Stimulated activated CD8-positive, alpha-beta memory T cell treated with anti-CD3 and anti-CD28 coated beads, Interleukin-2, amount 100 ng/mL, for 48 hours (primary cell): ENCODE results near the gene TRABD2B.

Experiments used
- DNase-seq, 2 donors: peaks; one replicate each; pipeline ENCODE4 v3.0.0-alpha.2; 2020; ENCODE audit warnings: low read depth in 2 of 2

TRABD2B gene

DNA sequence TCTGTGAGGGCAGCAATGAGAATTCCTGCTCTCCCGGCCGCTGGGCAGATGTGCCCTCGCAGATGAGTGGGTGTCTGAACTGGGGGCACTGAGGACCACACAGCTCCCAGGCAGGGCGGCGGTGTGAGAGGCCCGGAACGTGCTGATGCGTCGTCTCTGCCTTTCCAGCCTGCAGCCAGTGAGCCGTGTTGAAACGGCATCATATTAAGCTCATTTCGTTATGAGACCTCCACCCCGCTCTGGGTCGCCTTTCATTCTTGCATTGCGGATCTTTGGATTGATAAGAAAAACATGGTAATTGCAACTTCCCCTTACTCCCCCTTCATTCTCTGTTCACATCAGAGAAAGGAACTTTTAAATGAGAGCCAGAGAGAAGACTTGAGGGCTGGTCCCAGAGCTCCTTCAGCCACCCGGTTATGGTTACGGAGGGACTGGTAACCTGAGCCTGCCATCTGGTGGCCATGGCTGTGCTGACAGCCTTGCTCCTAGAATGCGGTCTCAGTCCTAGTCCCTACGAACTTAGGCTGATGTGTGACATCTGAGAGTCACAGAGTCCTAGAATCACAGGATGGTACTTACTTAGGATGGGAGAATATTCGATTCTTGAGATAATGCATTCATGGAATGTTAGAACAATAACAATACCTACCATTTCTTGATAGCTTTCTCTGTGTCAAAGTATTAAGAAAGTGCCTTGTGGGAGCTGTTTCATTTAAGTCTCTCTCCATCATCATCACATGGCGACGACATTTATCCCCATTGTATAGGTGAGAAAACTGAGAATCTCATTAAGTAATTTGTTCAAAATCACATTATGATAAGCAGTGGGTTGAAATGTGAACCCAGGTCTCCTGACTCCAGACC is 271.0 kb downstream of the TRABD2B start:
- DNase-seq: peak; percentile 42 to 58

DNA sequence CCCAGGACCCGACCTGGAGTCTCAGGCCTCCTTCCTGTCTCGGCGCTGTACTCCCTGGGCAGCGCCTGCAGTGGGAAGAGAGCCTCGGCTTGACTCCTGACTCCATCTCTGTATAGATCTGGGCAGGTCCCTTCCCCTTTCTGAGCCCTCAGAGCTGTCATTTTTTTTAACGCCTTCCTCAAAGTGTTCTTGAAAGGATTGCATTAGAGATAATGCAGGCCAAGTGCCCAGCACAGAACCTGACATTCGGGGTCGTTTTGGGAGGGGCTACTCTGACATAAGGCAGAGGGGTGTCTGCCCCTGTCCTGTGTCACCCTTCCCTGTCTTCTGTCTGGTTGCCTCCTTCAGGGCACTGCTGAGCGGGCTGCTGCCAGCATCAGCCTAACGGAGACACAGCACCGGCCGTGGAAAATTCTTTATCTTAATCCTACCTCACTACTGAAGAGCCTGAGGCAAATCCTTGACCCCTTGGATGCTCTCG is 271.6 kb downstream of the TRABD2B start:
- no peak for DNase-seq

DNA sequence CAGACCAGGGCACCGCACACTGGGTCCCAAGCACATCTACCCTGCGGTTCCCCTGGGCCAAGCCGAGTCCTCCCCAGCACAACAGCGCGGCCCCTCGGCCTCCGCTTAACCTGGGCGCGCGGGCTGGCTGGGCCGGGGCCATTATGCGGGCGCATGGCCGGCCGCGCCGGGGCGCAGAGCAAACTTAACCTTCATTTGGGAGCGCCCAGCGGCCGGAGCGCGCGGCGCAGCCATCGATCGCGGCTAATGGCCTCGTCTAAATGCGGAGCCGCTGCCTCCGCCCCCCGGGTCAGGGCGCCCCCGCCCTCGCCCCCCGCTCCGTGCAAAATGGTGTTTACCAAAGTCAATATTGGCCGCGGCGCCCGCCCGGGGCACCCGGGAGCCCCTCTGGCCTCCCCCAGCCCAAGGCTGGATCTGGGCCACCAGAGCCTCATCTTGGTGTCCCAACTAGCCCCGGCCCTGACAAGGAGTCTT is 272.1 kb downstream of the TRABD2B start:
- DNase-seq: no peak

DNA sequence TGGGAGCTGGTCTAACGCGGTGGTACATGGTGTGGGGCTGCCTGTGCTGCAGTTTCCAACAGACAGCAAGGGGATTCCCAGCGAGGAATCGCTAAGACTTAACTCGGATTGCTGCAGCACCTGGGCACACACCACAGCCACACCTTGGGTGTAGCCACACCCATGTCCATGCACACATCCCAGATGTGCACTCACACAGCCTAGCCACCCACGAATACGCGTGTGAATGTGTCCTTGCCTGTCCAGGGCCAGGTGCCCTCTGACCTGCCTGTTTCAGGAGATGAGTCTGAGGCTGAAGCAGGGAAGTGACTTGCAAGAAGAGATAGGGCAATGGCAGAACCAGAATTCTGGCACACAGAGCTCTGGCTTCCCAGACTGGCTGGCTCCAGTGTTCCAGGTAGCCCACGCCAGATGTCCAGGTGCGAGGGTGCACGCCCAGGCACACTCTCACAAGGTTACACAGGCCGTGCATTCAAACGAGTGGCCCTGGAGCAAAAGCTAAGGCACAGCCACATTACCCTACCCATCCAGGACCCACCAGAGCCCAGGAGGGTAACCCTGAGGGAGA is 272.7 kb downstream of the TRABD2B start:
- no peak for DNase-seq

DNA sequence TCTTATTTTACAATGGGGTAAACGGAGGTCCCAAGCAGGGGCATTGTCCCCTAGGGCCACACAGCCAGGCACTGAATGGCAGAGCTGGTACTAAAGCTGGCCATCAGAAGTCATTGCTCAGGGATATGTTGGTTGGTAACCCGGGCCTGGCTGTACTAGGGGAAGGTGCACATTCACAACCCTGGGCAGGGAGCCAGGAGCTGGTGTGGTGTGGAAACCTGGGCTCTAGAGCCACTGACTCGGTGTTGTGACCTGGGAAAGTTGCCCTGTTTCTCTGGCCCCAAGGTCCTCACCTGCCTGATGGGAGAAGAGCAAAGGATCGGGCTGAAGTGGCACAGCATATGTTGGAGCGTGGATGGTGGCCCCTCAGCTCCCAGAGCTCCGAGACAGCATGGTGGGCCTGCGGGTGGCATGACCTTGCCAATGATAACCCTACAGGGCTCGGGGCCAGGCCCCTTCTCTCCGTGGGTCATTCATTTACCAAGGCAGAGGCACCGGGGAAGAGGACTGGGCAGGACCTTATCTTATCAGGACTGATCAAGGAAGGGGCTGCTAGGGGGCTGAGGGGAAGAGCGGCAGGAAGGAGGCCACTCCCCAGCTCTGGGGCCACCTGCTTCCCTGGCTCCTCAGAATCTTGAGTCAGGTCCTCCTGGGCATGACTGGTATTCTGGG is 274.1 kb downstream of the TRABD2B start:
- DNase-seq: no peak

DNA sequence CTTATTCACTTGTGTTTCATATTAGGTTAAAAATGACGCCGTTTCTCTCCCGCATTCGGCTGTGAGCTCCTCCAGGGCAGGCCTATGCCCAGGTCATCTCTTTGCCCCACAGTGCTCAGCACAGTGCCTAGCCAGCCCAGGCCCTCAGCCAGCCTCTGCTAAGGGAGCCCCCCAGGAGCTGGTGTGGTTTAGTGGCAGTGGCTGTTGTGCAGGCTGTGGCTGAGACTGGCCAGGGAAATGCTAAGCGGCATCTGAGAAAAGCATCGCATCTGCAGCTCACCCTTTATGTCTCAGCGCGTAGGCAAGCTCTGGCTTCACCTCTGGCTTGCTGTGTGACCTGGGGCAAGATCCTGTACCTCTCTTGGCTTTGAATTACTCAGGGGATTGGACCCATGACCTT is 275.1 kb downstream of the TRABD2B start:
- DNase-seq: no peak

DNA sequence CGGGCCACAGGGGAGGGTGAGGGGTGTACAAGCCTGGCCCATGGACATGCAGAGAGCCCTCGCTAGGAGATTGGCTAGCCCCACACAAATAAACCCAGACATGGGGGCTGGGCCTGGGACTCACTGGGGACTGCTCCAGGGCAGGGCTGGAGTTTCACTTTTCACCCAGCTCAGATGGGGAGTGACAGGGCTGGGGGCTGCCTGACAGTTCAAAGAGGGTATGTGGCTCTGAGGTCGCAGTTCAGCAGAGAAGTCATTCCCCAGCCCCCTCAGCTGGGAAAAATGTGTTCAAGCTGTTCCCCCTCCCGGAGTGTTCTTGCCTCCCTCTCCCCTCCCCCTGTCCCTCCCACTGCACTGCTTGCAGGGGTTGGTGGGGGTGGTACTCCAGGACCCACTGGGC is 277.1 kb downstream of the TRABD2B start:
- no peak for DNase-seq

DNA sequence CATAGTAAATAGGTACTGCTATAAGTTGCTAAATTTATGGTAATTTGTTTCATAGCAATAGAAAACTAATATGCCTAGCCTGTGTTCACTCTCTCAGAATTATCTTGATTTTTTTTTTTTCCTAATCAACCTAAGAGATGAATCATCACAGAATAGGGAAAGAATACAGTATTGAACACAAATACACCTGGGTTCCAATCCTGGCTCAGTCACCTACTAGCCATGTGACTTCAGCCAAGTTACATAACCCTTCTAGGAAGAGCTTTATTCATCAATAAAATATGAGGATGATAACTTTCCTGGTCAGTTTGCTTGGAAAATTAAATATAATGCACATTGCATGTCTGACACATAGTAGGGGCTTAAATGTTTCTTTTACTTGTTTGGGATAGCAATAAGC is 279.8 kb downstream of the TRABD2B start:
- no peak for DNase-seq

DNA sequence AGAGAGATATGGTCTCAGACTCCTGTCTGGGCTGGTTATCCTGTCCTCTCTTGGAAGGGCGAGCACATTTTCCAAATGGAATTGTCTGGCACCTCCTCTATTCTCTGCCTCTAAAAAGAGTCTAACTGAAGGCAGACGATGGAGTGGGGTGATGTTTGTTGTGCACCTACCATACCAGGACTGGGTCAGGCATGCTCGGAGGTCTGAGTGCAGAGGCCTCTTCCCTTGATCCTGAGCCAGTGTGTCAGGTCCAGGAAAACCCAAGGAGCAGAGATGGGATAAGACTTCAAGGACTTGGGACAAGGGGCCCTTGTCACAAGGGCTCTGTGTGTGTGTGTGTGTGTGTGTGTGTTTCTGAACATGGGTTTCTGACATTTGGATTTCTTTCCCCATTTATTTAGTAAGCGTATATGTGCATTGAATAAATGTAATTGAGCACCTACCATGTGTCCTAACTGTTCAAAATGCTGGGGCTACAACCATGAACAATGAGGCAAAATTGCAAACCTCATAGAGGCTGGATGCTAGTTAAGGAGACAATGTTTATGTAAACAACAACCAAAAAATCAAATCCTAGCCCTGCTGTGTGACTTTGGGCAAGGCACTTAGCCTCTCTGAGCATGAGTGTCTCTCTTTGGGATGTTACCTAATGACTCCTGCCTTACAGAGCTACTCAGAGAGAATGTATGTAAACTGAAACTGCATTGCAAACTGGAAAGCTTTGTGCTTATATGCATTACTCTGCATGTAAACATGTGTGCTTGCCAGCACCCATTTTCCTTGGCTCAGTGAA is 283.0 kb downstream of the TRABD2B start:
- no peak for DNase-seq

DNA sequence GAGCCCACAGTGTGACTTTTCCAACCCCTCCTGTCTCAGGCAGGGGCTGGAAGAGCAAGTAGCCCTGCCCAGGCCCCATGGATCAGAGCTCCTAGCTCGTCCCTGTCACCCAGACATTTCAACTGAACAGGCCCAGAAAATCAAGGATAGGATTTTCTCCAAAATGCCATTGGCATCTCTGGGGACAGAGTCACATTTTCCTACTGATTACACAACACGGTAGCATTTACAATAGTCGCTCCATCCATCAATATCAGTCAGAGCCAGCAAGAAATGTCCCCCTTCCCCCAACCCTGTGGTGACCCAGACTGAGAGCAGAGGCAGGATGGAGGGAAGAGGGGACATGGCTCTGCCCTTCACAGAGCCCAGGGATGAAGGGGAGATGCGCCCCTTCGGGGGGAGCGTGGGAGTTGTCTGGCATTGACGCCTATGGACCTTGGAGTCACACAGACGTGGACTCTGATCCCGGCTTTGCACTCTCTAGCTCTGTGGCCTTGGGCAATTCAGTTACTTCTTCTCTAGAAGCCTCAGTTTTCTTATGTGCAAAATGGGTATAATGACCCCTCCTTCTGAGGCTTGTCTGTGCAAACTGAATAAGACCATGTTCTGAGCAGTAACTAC is 283.7 kb downstream of the TRABD2B start:
- DNase-seq: no peak

DNA sequence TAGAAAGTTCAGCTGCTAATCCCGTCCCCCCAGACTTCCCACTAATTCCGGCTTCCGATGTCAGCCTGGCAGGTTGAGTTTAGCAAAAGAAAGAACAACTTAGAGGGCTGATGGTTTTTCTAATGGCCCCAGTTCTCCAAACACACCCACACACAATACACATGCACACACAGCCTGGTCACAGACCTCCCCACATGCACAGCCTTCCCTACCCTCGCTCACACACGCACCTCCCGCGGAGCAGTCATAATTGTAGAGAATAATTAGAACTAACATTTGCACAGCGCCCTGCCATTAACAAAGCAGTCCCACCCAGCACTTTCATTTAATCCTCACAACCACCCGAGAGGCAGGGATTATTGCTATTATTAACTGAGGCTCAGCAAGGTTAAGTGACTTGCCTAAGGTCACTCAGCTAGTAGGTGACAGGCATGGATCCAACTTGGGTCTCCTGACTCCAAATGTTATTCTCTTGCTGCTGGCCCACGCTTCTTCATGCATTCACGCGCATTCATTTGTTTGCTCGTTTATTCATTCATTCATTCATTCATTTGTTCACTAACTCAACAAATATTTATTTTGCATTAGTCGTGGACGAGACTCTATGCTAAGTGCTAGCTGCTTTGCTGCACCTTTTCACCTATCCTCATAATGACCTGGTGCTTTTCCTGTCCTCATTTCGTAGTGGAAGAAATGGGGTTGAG is 284.4 kb downstream of the TRABD2B start:
- no peak for DNase-seq

DNA sequence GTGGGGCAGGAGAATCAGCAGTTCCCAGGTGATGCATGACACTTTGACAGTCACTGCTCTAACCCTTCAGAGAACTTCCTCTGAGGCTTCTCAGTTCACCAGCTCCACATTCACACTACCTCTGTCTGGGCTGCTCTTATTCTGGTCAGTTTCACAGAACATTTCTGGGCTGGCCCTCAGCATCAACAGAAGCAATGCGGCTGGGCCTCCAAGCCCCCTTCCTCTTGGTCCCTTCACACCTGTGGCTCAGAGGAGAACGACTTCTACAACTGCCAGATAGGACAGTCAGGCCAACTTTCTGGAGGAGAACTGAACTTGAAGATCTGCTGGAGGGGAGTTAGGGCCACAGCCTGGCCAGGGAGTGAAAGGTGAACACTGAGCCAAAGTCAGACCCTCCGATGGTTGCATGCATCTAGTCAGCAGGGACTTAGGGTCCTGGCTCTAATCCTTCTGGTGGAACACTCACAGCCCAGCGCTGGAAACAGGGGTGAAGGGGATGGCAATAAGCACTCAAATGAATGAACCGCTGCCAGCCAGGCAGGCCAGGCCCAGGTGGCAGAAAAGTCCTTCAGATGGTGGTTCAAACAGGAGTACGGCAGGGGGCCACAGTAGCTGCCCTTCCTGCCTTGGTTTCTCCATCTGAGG is 285.2 kb downstream of the TRABD2B start:
- no peak for DNase-seq

DNA sequence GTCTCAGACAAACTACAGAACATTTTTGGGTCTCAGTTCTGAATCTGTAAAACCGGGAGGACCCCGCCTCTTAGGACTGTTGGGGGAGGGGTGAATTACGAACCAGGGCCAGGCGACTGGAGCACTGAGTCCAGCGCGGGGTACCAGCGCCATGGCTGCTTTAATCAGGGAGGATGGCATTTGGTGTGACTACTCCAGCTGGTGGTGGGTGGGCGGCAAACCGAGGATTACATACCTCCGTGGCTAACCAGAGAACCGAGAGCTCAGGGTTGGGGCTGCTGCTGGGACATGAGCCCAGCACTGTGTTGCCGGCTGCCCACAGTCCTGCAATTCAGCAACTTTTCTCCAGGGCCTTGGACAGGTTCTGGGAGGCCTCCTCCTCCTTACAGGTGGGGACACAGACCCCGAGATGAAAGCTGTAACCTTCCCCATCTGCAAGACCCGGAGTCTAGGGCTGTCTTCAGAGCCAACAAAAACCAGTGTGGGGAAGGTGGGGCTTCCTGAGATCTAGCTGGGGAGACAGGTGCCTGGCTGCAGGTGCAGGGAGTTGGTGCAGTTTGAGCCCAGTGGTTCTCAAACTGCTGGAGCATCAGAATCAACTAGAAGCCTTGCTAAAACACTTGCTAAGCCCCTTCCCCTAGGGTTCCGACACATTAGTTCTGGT is 285.9 kb downstream of the TRABD2B start:
- no peak for DNase-seq
